Measurements from ENCODE around the gene SNX22.

DNA sequence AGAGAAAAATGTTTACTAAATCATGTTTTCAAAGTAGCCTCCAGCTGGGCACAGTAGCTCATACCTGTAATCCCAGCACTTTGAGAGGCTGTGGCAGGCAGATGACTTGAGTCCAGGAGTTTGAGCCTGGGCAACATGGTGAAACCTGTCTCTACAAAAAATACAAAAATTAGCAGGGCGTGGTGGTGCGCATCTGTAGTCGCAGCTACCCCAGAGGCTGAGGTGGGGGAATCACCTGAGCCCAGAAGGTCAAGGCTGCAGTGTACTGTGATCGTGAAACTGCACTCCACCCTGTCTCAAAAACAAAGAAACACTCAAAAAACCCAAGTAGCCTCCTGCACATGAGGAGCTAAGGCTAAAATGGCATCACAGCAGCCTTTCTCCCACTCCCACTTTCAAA is 12.9 kb downstream of the SNX22 start:
- TF ChIP-seq, protein P1, sequence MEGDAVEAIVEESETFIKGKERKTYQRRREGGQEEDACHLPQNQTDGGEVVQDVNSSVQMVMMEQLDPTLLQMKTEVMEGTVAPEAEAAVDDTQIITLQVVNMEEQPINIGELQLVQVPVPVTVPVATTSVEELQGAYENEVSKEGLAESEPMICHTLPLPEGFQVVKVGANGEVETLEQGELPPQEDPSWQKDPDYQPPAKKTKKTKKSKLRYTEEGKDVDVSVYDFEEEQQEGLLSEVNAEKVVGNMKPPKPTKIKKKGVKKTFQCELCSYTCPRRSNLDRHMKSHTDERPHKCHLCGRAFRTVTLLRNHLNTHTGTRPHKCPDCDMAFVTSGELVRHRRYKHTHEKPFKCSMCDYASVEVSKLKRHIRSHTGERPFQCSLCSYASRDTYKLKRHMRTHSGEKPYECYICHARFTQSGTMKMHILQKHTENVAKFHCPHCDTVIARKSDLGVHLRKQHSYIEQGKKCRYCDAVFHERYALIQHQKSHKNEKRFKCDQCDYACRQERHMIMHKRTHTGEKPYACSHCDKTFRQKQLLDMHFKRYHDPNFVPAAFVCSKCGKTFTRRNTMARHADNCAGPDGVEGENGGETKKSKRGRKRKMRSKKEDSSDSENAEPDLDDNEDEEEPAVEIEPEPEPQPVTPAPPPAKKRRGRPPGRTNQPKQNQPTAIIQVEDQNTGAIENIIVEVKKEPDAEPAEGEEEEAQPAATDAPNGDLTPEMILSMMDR (IDR thresholded peaks at IDR 0.05), result no peak
- TF ChIP-seq POLR2A (IDR thresholded peaks at IDR 0.05), result no peak

Data from Peyer's patch (tissue), 4 donors.